HG03432 (cell line): Measurements from ENCODE around the gene AARSD1.
"Not testable (repeated sequence)": the region's sequence is repeated elsewhere in the genome, so short reads cannot be mapped to it uniquely, and the experiment has no call there.

Source experiments
- ATAC-seq: cut with Tn5 transposase; IDR thresholded peaks from one replicate; pipeline ENCODE4 v1.9.1; 2021; ENCODE audit warnings: mild to moderate bottlenecking, moderate library complexity; ENCODE audit not compliant: unreplicated experiment

AARSD1 gene

DNA sequence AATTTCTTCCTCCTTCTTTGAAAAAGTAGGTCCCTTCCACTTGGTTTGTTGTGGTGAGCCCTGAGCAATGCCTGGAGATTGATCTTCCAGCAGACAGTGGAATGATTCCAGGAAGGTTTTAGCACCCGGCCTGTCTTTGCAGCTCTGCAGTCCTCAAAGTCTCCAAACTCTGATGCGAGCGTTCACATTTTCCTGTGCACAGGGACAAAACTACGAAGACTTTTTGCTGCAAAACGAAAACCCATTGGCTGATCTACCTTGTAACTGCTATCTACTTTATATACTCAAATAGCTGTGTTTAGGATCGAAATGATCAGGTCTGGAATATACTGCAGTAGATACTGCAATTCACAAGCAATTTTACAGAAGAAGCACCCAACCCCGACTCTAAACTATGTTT lies 42.0 kb downstream of the AARSD1 start:
- ATAC-seq, result no peak

DNA sequence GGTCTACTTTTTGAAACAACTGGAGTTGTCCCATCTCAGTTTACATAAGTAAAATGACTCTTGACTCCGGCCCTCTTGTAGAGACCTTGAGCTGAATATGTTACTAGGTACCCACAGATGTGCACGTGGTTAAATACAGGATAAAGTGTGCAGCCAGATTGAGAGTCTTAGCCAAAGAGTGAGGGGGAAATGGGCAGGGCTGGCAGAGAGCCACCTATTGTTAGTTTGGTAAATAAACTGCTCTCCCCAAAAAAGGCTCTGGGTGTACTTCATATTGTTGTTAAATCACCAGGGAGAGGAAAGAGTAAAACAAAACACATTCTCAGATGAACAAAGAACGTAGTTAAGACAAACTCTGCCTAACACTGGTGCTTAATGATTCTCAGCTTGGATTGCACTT lies 43.3 kb downstream of the AARSD1 start:
- ATAC-seq, result no peak

DNA sequence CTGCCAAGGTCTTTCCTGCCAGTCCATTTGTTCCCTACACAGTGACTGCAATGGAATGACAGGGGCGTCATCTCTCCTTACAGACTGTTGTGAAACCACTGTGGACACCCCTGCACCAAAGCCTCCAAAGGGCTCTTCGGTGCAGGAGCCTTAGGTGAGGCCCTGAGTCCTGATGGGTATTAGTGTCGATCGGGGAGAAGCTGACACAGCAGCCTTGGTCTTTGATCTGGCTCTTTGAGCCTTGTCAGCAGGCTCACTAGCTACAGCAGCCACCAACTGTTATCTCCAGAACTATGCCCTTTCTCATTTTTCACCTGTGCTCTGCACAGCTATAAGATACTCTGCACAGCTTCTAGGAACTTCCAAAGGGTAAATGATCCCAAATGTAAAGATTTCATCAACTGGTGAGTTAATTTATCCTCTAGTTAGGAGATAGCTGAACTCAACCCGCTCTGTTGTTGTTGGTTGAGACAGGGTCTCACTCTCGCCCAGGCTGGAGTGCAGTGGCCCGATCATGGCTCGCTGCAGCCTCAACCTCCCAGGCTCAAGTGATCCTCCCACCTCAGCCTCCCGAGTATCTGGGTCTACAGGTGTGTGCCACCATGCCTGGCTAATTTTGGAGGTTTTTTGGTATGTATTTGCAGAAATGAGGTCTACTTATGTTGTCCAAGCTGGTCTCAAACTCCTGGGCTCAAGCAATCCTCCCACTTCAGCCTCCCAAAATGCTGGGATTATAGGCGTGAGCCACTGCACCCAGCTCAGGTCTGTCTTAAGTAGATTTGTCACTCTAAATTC lies 44.0 kb downstream of the AARSD1 start:
- ATAC-seq, result no peak

DNA sequence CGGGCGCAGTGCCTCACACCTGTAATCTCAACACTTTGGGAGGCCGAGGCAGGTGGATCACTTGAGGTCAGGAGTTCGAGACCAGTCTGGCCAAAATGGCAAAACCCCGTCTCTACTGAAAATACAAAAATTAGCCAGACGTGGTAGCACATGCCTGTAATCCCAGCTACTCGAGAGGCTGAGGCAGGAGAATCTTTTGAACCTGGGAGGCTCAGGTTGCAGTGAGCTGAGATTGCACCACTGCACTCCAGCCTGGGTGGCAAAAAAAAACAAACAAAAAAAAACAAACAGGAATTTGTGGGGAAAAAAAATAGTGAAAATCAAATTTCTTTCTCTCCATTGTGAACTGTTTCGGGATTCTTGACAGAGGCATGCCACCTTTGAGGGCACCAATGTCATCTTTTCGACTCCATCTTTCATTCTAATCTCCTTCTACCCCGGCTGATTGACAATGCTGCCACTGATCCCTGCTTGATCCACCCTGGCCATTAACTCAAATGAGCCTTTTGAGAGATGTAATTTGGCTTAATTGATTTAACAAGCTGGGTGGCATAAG lies 44.7 kb downstream of the AARSD1 start:
- ATAC-seq, result not testable (repeated sequence)

DNA sequence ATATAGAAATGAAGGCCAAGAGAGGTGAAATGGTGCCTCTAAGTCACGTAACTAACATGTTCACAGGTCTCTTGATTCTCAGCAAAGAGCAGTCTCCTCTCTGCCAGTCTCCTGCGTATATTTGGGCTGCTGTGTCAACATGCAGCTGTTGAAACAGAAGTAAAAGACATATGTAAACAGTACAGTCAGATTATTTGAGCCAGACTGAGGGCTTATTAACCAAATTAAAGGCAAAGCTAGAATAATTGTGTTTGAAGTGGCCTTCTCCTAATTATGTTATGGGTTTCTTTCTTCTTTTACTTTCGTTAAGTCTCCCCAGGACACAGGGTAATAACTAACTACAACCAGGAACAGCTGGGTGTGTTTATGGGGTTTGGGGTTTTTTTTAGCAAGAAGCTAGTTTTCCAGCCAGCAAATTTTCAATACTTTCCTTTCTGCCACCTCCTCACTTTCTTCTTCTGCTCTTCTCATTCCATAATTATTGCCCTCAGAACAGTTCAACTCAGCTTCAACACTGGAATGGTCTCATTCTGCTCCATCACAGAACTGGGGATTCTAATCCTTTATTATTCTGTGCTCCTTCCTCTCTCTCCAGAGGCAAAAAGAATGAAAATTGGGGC lies 45.2 kb downstream of the AARSD1 start:
- ATAC-seq, result no peak

DNA sequence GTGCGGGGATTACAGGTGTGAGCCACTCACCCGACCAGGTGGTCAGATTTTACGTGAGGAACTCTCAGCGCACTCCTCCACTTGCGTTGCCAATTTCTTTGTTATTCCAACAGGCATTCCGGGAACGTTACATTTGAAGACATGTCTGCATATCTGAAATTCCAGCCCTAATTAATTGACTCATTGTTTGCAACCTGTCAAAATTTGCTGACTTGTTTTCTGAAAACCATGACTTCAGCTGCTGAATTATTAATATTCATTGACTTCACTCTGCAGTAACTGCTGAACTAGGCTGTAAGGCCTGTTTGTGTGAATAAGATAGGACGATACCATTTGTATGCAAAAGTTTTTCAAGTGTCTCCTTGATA lies 47.0 kb downstream of the AARSD1 start:
- no peak for ATAC-seq

DNA sequence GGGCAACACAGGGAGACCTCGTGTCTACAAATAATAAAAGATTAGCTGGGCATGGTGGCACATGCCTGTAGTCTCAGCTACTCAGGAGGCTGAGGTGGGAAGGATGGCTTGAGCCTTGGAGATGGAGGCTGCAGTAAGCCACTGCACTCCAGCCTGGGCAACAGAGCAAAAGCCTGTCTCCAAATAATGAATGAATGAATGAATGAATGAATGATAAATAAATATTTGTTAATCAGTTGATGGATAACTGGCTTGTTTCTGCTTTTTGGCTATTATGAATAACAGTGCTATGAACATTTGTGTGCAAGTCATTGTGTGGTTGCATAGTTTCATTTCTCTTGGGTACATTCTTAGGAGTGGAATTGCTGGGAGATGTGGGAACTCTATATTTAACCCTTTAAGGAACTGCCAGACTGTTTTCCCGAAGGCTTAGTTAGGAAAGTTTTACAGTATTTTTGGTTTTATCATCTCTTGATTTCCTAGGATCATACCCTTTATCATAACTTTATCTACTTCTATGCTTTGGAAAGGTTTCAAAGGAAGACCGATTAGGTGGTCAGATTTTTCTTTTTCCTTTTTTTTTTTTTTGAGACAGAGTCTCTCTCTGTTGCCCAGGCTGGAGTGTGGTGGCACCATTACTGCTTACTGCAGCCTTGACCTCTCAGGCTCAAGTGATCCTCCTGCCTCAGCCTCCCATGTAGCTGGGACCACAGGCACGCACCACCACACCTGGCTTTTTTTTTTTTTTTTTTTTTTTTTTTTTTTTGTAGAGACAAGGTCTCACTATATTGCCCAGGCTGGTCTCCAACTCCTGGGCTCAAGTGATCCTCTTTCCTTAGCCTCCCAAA lies 47.6 kb downstream of the AARSD1 start:
- not testable (repeated sequence) for ATAC-seq

DNA sequence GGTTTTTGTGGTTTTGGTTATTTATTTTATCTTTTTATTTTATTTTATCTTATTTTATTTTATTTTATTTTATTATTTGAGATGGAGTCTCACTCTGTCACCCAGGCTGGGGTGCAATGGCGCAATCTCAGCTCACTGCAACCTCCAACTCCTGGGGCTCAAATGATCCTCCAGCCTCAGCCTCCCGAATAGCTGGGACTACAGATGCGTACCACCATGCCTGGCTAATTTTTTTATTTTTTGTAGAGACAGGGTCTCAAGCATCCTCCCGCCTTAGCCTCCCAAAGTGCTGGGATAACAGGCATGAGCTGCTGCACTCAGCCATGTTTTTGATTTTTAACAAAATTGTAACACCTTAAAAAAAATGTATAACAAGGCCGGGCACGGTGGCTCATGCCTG lies 49.0 kb downstream of the AARSD1 start:
- ATAC-seq, result not testable (repeated sequence)

DNA sequence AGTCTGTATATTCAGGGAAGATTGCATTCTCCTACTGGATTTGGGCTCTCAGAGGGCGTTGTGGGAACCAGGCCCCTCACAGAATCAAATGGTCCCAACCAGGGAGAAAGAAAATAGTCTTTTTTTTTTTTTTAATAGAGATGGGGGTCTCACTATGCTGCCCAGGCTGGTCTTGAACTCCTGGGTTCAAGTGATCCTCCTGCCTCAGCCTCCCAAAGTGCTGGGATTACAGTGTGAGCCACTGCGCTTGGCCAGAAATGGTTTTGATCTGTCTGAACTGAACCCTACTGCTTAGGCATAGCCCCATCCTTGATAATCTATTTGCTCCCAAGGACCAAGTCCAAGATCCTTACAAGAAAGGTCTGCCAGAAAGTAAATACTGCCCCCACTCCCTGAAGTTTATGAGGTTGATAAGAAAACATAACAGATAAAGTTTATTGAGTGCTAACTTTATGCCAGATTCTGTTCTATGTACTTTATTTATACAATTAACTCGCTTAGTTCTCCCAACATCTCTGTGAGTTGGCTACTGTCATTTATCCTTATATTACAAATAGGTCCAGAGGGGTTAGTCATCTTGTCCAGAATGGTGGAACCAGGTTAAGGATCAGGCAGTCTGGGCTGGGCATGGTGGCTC lies 50.2 kb downstream of the AARSD1 start:
- ATAC-seq, result no peak

DNA sequence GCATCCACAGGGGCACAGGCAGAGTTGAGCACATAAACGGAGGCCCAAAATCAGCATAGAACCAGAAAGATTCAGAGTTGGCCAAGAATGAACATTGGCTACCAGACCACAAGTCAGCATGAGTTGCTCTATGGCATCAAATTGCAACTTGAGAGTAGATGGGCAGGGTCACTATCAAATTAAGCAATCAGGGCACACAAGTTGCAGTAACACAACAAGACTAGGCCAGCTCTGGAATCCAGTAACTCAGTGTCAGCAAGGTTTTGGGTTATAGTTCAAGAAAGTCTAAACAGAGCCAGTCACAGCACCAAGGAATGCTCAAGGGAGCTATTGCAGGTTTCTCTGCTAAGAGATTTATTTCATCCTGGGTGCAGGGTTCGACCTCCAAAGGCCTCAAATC lies 50.7 kb downstream of the AARSD1 start:
- ATAC-seq, result no peak

DNA sequence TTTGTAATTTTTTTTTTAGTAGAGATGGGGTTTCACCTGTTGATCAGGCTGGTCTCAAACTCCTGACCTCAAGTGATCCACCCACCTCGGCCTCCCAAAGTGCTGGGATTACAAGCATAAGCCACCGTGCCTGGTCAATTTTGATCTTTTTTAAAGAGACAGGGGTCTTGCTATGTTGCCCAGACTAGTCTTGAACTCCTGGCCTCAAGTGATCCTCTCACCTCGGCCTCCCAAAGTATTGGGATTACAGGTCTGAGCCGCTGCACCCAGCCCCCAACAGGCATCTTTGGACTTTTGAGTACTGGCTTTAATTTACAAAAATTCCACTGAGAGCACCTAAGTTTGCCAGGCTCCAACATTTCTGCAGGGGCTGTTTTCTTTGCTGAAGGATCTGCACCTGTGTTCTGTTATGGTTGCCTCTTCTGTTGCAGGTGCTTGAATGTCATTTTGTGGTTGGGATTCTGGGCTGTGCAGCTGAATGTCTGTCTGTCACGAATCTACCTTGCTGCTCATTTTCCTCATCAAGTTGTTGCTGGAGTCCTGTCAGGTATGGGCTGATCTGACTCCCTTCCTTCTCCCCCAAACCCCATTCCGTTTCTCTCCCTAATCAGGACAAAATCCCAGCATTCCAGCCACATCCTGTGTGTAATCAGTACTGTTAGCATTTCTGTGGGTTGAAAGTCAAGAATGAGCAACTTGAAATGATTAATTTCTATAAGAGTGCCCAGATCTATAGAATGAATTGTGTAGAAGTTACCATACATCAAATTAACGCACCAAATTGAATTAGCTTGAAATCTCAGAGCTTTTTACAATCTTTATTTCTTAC lies 55.2 kb downstream of the AARSD1 start:
- no peak for ATAC-seq

DNA sequence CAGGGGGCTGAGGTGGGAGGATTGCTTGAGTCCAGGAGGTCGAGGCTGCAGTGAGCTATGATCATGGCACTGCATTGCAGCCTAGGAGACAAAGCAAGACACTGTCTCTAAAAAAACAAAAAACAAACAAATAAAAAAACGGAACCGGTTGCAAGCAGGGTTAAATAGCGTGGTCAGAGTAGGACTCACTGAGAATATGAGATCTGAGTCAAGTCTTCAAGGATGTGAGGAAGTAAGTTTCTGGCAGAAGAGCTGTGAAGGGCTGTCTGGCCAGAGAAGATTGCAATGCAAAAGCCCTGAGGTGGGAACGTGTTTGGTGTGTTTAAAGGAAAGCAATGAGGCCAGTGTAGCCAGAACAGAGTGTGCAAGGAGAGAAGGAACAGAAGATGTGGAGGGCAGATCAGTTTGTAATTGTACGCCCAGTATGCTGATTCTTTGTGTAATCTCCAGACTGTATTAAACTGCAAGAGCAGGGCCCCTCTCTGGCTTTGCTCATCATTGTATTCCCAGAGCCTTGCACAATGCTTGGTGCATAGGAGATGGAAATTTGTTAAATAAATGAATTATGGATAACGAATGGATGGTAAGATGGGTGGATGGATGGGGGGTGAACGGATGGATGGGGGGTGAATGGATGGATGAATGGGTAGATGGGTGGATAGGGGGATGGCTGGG lies 57.3 kb downstream of the AARSD1 start:
- ATAC-seq, result no peak

DNA sequence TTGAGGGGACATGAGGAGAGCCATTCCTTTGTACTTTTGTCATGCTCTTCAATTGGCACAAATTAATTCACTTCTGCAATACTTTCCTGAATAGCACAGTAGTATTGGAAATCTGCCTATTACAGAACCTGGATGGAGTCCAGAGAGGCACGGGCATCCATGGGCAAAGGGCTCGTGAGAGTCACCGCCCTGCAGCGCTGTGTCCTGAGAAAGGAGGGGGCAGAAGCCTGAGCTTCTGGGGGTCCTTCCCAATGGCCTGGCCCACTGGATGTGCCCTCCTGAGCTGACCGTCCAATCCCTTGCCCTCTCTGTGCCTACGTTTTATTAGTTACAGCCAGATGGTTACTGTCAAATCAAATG lies 60.2 kb downstream of the AARSD1 start:
- ATAC-seq, result no peak

DNA sequence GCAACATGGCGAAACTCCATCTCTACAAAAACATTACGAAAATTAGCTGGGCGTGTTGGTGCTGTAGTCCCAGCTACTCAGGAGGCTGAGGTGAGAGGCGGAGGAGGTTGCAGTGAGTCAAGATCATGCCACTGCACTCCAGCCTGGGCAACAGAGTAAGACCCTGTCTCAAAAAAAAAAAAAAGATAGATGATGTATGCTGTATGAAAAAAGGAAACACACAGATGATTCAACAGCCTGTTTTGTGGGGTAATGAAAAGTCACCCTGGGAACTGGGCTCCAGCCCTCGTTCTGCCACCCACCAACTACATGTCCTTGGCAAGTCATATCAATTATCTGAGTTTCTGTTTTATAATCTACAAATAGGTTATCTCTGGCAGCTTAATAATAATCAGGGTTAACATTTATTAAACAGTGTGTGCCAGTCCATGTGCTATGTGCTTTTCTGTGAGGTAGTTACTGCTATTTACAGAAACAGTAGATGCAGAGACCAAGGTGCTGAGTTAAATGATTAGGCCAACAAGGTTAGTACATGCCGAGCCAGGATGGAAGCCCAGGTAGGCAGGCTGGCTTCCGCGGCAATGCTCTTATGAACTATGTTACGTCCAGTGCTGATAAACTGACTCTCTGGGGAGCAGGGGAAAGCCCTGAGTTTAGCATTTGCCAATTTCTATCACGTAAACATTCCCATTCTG lies 62.6 kb downstream of the AARSD1 start:
- no peak for ATAC-seq
